Activated T-helper 9 cell treated with anti-CD3 and anti-CD28 coated beads, Interleukin-2, amount 50 U/mL, for 16 hours (primary cell): ENCODE data around the gene PTPRN2.
"Not testable (repeated sequence)": the region's sequence is repeated elsewhere in the genome, so short reads cannot be mapped to it uniquely, and the experiment has no call there.

Experiments
- DNase-seq: peaks from one replicate; pipeline ENCODE4 v3.0.0-alpha.2; 2020; ENCODE audit warnings: low read depth

PTPRN2 gene

DNA sequence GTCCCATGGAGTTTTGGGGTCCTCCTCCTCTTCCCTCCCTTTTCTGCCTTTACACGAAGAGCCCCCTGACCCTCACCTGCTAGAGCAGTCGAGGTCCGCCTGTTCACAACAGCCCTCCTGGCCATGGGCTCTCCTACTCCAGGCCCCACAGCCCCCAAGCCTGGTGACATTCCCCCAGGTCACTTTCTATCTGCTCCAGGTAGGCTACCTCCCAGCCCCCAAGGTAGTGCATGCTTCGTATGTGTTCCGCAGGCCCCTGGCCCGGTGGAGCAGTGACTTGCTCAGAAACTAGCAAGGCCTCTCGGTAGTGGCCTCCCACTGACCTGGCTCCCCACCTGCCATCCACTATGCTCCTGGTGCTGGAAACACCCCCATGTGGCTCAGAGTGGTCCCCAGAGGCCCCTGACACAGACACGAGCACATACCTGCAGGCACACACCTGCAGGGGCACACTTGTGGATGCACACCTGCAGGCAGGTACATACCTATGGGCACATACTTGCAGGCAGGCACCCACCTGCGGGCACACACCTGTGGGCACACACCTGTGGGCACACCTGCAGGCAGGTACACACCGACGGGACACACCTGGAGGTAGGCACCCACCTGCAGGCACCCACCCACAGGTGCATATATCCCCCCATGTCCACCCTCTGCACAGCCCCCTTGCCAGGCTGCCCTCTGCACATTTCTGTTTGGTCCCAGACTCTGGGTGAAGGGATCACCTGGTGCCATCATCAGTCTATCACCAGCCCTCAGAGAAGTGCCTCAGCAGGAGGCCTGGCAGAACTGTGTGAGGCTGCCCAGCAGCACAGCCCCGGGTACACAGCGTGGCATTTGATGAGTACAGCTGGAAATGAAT lies 322.5 kb downstream of the PTPRN2 start:
- DNase-seq = no peak

- no peak for DNase-seq
Observed at GRCh38 chr7:158263964-158264748, 323.5 kb downstream of the PTPRN2 start.

GRCh38 chr7:158263110-158263963 lies 324.3 kb downstream of the PTPRN2 start:
- DNase-seq = no peak

GRCh38 chr7:158262284-158263109 lies 325.1 kb downstream of the PTPRN2 start:
- DNase-seq = no peak

- DNase-seq = no peak
Observed at GRCh38 chr7:158261362-158262235, 326.0 kb downstream of the PTPRN2 start.

GRCh38 chr7:158260567-158261361 lies 326.9 kb downstream of the PTPRN2 start:
- DNase-seq = no peak

DNA sequence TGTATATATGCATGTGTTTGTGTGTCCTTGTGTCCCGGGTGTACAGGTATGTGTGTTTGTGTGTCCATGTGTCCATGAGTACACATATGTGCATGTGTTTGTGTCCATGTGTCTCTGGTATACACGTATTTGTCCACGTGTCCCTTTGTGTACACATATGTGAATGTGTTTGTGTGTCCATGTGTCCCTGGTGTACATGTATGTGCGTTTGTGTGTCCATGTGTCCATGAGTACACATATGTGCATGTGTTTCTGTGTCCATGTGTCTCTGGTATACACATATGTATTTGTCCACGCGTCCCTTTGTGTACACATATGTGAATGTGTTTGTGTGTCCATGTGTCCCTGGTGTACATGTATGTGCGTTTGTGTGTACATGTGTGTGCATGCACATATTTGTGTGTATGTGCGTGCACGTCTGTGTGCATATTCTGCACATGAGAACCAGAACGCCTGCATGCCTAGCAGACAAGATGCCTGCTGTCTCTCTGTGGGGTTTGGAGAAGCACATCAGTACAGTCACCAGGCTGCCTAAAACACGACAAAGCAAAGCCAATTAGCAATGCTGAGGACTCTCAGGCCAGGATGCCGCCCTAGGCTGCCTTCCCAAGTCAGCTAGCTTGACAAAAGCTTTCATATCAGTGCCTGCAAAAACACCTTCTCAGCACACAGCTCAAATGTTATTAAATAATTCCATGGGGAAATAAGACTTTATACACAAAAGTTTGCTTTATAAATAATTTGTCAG lies 327.8 kb downstream of the PTPRN2 start:
- no peak for DNase-seq

DNA sequence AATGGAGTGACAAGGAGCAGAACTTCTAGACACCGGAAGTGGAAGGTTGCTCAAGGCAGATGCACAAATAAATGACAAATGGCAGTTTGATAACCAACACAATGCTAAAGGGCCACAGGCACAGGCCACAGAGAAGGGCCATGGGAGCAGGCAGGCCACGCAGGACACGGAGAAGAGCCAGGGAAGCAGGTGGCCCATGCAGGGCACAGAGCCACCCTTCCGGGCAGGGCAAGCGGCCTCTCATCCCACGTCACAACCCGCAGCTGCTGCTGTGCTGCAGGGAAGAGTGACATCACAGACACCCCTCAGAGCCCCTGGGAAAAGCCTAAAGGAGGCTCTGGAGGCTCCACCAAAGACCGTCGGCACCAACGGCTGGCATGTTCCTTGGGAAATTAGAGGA lies 328.5 kb downstream of the PTPRN2 start:
- DNase-seq = no peak

- DNase-seq = no peak
Observed at GRCh38 chr7:158258411-158259130, 329.1 kb downstream of the PTPRN2 start.

- no peak for DNase-seq
Observed at GRCh38 chr7:158257516-158258410, 329.9 kb downstream of the PTPRN2 start.

DNA sequence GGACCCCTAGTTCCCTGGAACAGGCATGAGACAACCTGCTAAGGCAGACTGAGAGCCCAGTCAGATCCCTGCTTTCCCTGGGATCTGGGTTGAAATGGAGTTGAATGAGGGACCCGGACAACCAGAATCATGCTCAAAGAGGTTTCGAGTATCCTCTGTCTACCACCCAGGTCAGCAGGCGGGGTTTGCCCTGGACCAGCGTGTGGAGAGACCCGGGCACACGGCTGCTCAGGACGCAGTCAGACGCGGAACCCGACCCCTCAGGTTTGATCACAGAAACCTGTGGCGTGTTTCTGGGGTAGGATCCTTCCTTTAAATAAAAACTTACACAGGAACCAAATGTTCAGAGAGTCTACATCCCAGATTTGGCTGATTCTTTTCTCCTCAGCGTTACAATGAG lies 330.6 kb downstream of the PTPRN2 start:
- DNase-seq = no peak

DNA sequence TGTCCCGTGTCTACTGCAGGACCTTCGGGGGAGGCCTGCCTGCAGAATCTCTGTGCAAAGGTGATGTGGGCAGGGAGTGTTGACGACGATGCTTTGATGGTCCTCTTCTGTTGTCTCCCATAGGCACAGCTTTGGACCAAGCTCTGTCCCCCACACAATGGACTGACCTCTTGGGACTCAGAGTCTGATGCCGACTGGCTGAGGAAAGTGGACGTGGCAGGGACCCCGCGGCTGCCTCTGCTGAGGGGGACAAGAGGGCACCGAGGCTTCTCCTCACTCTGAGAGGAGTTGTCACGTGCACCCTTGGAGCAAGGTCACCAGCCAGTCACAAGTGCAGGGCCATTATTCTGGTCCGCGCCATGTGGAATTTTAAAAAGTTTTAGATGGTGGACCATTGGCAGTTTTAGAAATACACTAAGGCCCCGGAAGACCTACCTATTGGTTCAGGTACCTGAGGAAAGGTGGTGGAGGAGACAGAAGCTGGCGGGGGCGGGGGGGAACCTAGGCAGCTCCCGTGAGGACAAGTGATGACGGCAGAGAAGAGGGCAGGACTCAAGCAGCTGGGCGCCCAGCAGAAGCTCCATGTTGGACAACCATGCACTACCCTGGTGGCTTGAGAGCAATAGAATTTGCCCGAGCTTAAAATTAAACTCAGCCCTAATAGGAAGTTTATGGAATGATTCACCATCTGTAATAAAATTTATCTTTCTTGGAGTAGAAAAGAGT lies 331.4 kb downstream of the PTPRN2 start:
- DNase-seq = no peak

DNA sequence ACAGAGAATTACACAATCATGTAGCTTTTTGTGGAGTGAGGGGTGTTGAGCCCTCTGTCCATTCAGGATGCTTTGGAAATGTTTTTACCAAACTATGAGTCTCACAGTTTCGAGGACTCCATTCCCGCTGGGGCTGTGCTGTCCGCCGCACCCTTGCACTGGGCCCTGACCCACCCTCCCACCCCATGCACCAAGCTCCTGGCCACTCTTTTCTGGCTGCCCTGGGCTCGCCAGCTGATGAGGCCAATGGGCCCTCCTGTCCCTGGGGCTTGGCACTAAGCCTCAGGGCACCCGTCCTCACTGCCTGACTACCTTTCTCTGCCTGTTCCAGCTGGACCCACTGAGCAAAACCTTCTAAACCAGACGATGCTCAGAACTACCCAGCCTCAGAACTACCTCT lies 332.1 kb downstream of the PTPRN2 start:
- no peak for DNase-seq

- no peak for DNase-seq
Observed at GRCh38 chr7:158255156-158255555, 332.5 kb downstream of the PTPRN2 start.

DNA sequence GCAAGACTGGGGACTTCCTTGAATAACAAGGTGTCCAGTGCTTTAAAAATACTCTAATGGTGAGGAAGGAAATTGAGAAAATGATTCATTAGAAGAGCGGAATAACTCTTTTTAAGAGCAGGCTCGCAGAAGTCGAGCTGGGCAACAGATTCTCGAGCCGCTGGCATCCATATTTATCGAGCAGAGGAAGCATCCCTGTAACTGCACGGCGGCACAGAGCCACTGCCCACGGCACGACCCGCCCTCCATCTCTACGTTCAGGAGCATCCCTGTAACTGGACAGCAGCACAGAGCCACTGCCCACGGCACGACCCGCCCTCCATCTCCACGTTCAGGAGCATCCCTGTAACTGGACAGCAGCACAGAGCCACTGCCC lies 334.0 kb downstream of the PTPRN2 start:
- not testable (repeated sequence) for DNase-seq
